Activated CD4-positive, alpha-beta T cell treated with anti-CD3 and anti-CD28 coated beads for 36 hours (primary cell): ENCODE measurements around the gene CACNG1. TPM values are rescaled to one million over a fixed set of nuclear protein-coding genes. Genes with fewer than 3 reads are reported as not detected.
"Not testable (repeated sequence)": the region's sequence is repeated elsewhere in the genome, so short reads cannot be mapped to it uniquely, and the experiment has no call there.

Experiments used
- ATAC-seq: fragments of 200-7000 bp; cut with Tn5 transposase; one replicate; pipeline ENCODE4 v1.10.0; 2021; ENCODE audit warnings: mild to moderate bottlenecking, moderate library complexity
- CTCF ChIA-PET: fragments of 350-600 bp; sonication (Branson Sonifier 250); formaldehyde crosslinking; loops from one replicate; lab custom pipeline; 2021; ENCODE audit warnings: antibody characterized with exemption; lab: Charles Lee
- POLR2A ChIA-PET: fragments of 350-600 bp; sonication (Branson Sonifier 250); formaldehyde crosslinking; loops from one replicate; lab custom pipeline; 2021; ENCODE audit warnings: antibody characterized with exemption, inconsistent platforms; lab: Charles Lee
- DNase-seq: peaks from one replicate; pipeline ENCODE4 v3.0.0-alpha.2; 2020
- H3K27ac Mint-ChIP-seq: one replicate; pipeline ENCODE4 v1.8.0; 2021; ENCODE audit warnings: mixed read lengths
- H3K27me3 Mint-ChIP-seq: one replicate; pipeline ENCODE4 v1.8.0; 2021; ENCODE audit warnings: mixed read lengths
- H3K36me3 Mint-ChIP-seq: one replicate; pipeline ENCODE4 v1.8.0; 2021; ENCODE audit warnings: low read depth, mixed read lengths
- H3K4me1 Mint-ChIP-seq: one replicate; pipeline ENCODE4 v1.8.0; 2021; ENCODE audit warnings: mixed read lengths
- H3K4me3 Mint-ChIP-seq: one replicate; pipeline ENCODE4 v1.8.0; 2021; ENCODE audit warnings: mild to moderate bottlenecking, moderate library complexity, mixed read lengths
- H3K9me3 Mint-ChIP-seq: one replicate; pipeline ENCODE4 v1.8.0; 2021; ENCODE audit warnings: low read depth, mixed read lengths
- intact Hi-C, 2 experiments: fragments of 100-400 bp; cut with DNase I in 1 of 2; cut with micrococcal nuclease in 1 of 2; formaldehyde crosslinking; loops; one replicate each; pipeline versions ENCODE4 v1.14.2 to v1.15.1; 2022 to 2024; cut with DNase I, micrococcal nuclease
- total RNA-seq, 2 experiments: library from RNA; stranded (reverse); gene quantifications; one replicate each; pipeline ENCODE4 v1.2.3, GENCODE V29; 2021

The CACNG1 gene
- total RNA-seq, 2 experiments from 2014 or later: not detected

GRCh38 chr17:67092291-67092690 lies 47.9 kb downstream of the CACNG1 start:
- ATAC-seq (no peak), DNase-seq (no peak)
- Mint-ChIP-seq H3K36me3 (peaks cover 26% of the 10 kb centered on the region), H3K27me3 (no peaks in the 10 kb centered on the region), H3K27ac (no peak overlapping the region), H3K4me1 (peaks cover 37% of the 10 kb centered on the region), H3K4me3 (no peak overlapping the region), H3K9me3 (no peaks in the 10 kb centered on the region)
- intact Hi-C loops: no loop called here
- POLR2A ChIA-PET: no interaction called here
- CTCF ChIA-PET: interaction anchor here (0.5 kb wide), 1 partner anchor 1485 kb away, joined by 4 read pairs; no protein-coding TSS in a partner anchor

- ATAC-seq, H3K27me3 Mint-ChIP-seq, H3K4me3 Mint-ChIP-seq, DNase-seq, POLR2A ChIA-PET, H3K9me3 Mint-ChIP-seq, intact Hi-C loops, H3K27ac Mint-ChIP-seq: not testable (repeated sequence)
- CTCF ChIA-PET: interaction anchor here (0.5 kb wide), 1 partner anchor 1485 kb away, joined by 4 read pairs; no protein-coding TSS in a partner anchor
- Mint-ChIP-seq H3K36me3 (peaks cover 26% of the 10 kb centered on the region), H3K4me1 (peaks cover 40% of the 10 kb centered on the region)
Measured at GRCh38 chr17:67092710-67093109, 48.4 kb downstream of the CACNG1 start.

- no peak overlapping the region for H3K4me3 Mint-ChIP-seq
- DNase-seq (no peak), ATAC-seq (no peak)
- H3K36me3 Mint-ChIP-seq: peaks cover 30% of the 10 kb centered on the region
- ChIA-PET POLR2A (no interaction called here), CTCF (no interaction called here)
- H3K27me3 Mint-ChIP-seq: no peaks in the 10 kb centered on the region
- intact Hi-C loops: no loop called here
- no peaks in the 10 kb centered on the region for H3K9me3 Mint-ChIP-seq
- no peak overlapping the region for H3K27ac Mint-ChIP-seq
- peaks cover 45% of the 10 kb centered on the region for H3K4me1 Mint-ChIP-seq
Measured at GRCh38 chr17:67093348-67093747, 49.0 kb downstream of the CACNG1 start.

GRCh38 chr17:67095291-67095690 lies 50.9 kb downstream of the CACNG1 start:
- H3K27me3 Mint-ChIP-seq, POLR2A ChIA-PET, H3K4me3 Mint-ChIP-seq, CTCF ChIA-PET, intact Hi-C loops, H3K9me3 Mint-ChIP-seq: not testable (repeated sequence)
- peaks cover 47% of the 10 kb centered on the region for H3K4me1 Mint-ChIP-seq
- peak overlapping the region; percentile 2 for H3K27ac Mint-ChIP-seq
- H3K36me3 Mint-ChIP-seq: peaks cover 27% of the 10 kb centered on the region
- ATAC-seq (peak; percentile 36), DNase-seq (peak; percentile 23)

- Mint-ChIP-seq H3K27me3 (no peaks in the 10 kb centered on the region), H3K4me3 (no peak overlapping the region), H3K4me1 (peaks cover 46% of the 10 kb centered on the region), H3K27ac (peak overlapping the region; percentile 2), H3K9me3 (no peaks in the 10 kb centered on the region), H3K36me3 (peaks cover 26% of the 10 kb centered on the region)
- intact Hi-C loops: no loop called here
- no peak for DNase-seq
- no peak for ATAC-seq
- POLR2A ChIA-PET: no interaction called here
- CTCF ChIA-PET: no interaction called here
Measured at GRCh38 chr17:67095803-67096202, 51.4 kb downstream of the CACNG1 start.

- intact Hi-C loops: no loop called here
- DNase-seq: no peak
- no peak overlapping the region for H3K27ac Mint-ChIP-seq
- ChIA-PET POLR2A (interaction anchor here (0.6 kb wide), 1 partner anchor 18 kb away, joined by 3 read pairs; no protein-coding TSS in a partner anchor), CTCF (no interaction called here)
- no peak overlapping the region for H3K4me3 Mint-ChIP-seq
- ATAC-seq: no peak
- no peaks in the 10 kb centered on the region for H3K27me3 Mint-ChIP-seq
- peaks cover 51% of the 10 kb centered on the region for H3K4me1 Mint-ChIP-seq
- no peaks in the 10 kb centered on the region for H3K9me3 Mint-ChIP-seq
- H3K36me3 Mint-ChIP-seq: peaks cover 31% of the 10 kb centered on the region
Measured at GRCh38 chr17:67096609-67097008, 52.3 kb downstream of the CACNG1 start.

- Mint-ChIP-seq H3K36me3 (peaks cover 35% of the 10 kb centered on the region), H3K9me3 (no peaks in the 10 kb centered on the region), H3K4me3 (no peak overlapping the region), H3K27ac (peak overlapping the region; percentile 15), H3K4me1 (peaks cover 59% of the 10 kb centered on the region), H3K27me3 (no peaks in the 10 kb centered on the region)
- ATAC-seq: no peak
- DNase-seq: no peak
- ChIA-PET CTCF (interaction anchor here (0.6 to 1.0 kb wide), 3 partner anchors 13 to 29 kb away, joined by 3 to 7 read pairs (median 3); no protein-coding TSS in a partner anchor), POLR2A (no interaction called here)
- intact Hi-C loops: no loop called here
Measured at GRCh38 chr17:67098006-67098405, 53.7 kb downstream of the CACNG1 start.

- Mint-ChIP-seq H3K4me1 (peaks cover 39% of the 10 kb centered on the region), H3K36me3 (peaks cover 56% of the 10 kb centered on the region)
- H3K4me3 Mint-ChIP-seq, H3K9me3 Mint-ChIP-seq, POLR2A ChIA-PET, ATAC-seq, H3K27me3 Mint-ChIP-seq, intact Hi-C loops, H3K27ac Mint-ChIP-seq, DNase-seq: not testable (repeated sequence)
- CTCF ChIA-PET: interaction anchor here (0.7 to 1.5 kb wide), 3 partner anchors 13 to 722 kb away, joined by 3 to 5 read pairs (median 3); no protein-coding TSS in a partner anchor
Measured at GRCh38 chr17:67104641-67105040, 60.3 kb downstream of the CACNG1 start.

- intact Hi-C loops: no loop called here
- Mint-ChIP-seq H3K9me3 (no peaks in the 10 kb centered on the region), H3K27ac (no peak overlapping the region), H3K4me1 (peaks cover 34% of the 10 kb centered on the region), H3K36me3 (peaks cover 56% of the 10 kb centered on the region), H3K27me3 (no peaks in the 10 kb centered on the region), H3K4me3 (no peak overlapping the region)
- ChIA-PET POLR2A (no interaction called here), CTCF (interaction anchor here (1.2 to 1.5 kb wide), 2 partner anchors 13 to 22 kb away, joined by 3 to 5 read pairs; no protein-coding TSS in a partner anchor)
- no peak for DNase-seq
- ATAC-seq: peak; percentile 53
Measured at GRCh38 chr17:67105213-67105612, 60.9 kb downstream of the CACNG1 start.

Other genes starting within 250 kb of the CACNG1 start
- gene CACNG5, start 209.4 kb upstream of the CACNG1 start, total RNA-seq: not detected
- gene CACNG4, start 79.8 kb upstream of the CACNG1 start, total RNA-seq: not detected
- gene HELZ, start 200.6 kb downstream of the CACNG1 start, total RNA-seq: 10 to 100 TPM; 55.3 to 58.0 TPM